Measurements from ENCODE around the gene RIMS4.

The RIMS4 gene

DNA sequence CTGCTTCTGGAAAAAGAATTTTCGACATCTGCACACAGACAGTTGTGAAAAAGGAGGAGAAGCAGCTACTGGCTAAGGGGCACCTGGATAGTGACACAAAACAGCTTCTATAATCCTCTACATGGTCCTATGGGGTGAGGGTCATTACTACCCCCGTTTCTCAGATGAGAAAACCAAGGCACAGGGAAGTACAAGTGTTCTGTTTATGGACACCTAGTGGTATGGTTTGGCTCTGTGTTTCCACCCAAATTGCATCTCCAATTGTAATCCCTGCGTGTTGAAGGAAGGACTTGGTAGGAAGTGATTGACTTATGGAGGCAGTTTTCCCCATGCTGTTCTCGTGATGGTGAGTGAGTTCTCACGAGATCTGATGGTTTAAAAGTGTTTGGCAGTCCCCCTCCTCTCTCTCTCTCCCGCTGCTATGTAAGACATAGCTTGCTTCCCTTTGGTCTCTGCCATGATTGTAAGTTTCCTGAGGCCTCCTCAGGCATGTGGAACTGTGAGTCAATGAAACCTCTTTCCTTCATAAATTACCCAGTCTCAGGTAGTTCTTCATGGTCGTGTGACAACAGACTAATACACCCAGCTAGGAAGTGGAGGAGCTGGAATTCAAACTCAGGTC is 67.2 kb downstream of the RIMS4 start:
- no peak for DNase-seq (ENCODE audit: low spot score in 2 of 2)
- ATAC-seq (ENCODE audit: low read depth) = no peak
- H3K4me1 Mint-ChIP-seq = peaks cover 10% of the 10 kb centered on the region
- peaks cover 3% of the 10 kb centered on the region for H3K9me3 Mint-ChIP-seq
- no peak overlapping the region for H3K4me3 Mint-ChIP-seq
- H3K27ac Mint-ChIP-seq = no peak overlapping the region
- peaks cover 10% of the 10 kb centered on the region for H3K27me3 Mint-ChIP-seq
- no peaks in the 10 kb centered on the region for H3K36me3 Mint-ChIP-seq

DNA sequence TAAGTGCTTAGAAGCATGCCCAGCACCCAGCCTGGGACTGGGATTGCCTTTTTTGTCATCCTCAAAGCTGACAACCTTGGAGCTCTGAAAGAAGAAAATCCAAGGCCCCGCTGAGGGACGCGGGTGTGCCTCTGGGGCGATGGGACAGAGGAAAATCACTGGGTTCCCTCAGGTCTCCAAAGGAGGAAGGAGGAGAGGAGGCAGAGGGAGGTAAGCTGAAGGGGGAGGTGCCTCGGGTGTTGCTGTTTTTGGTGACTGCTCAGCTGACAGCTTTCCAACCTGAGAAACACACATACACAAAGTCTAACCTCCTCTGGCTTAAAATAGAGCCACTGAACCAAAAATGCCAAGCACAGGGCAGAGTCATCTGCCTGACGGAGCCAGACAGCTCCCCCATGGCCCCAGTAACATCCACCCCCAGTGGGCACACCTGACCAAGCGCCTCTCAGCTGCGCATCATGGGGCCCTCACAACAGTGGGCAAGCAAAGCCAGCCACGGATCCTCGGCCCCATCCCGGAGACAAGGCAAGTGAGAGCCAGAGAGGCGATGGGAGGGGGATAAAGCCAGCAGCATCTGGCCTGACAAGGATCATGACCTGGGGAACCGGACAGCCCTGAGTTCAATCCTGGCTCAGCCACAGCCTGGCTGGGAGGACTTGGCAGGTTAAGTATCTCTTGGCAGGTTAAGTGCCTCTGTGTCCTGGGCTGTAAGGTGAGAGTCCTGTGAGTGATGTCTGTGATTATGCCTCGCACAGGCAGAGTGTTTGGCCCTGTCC is 67.9 kb downstream of the RIMS4 start:
- H3K4me3 Mint-ChIP-seq = no peak overlapping the region
- H3K4me1 Mint-ChIP-seq = peaks cover 10% of the 10 kb centered on the region
- H3K9me3 Mint-ChIP-seq = peaks cover 3% of the 10 kb centered on the region
- ATAC-seq (ENCODE audit: low read depth) = no peak
- DNase-seq (ENCODE audit: low spot score in 2 of 2) = no peak
- H3K27ac Mint-ChIP-seq = no peak overlapping the region
- peaks cover 10% of the 10 kb centered on the region for H3K27me3 Mint-ChIP-seq
- no peaks in the 10 kb centered on the region for H3K36me3 Mint-ChIP-seq

DNA sequence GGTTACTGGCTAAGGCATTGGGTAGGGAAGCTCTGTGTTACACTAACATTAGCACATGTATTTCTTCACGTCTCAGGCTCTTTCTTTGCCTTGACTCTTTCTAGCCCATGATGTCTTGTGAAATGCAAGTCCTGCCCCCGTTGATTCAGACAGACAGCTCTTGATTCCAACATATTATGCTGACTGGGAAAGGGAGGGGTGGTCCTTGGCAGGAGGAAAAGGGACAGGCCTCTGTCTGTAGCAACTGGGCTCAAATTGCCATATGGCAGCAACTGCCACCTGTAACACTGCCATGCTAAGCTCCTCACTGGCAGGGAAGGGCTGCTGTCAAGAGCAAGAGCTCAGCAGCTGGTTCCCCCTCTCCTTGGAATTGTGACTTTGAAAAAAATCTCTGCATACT is 70.4 kb downstream of the RIMS4 start:
- DNase-seq (ENCODE audit: low spot score in 2 of 2) (no peak), ATAC-seq (ENCODE audit: low read depth) (no peak)
- H3K4me3 Mint-ChIP-seq = no peak overlapping the region
- H3K4me1 Mint-ChIP-seq = peaks cover 13% of the 10 kb centered on the region
- peaks cover 2% of the 10 kb centered on the region for H3K36me3 Mint-ChIP-seq
- H3K27me3 Mint-ChIP-seq = peaks cover 4% of the 10 kb centered on the region
- H3K27ac Mint-ChIP-seq = no peak overlapping the region
- H3K9me3 Mint-ChIP-seq = peaks cover 7% of the 10 kb centered on the region

DNA sequence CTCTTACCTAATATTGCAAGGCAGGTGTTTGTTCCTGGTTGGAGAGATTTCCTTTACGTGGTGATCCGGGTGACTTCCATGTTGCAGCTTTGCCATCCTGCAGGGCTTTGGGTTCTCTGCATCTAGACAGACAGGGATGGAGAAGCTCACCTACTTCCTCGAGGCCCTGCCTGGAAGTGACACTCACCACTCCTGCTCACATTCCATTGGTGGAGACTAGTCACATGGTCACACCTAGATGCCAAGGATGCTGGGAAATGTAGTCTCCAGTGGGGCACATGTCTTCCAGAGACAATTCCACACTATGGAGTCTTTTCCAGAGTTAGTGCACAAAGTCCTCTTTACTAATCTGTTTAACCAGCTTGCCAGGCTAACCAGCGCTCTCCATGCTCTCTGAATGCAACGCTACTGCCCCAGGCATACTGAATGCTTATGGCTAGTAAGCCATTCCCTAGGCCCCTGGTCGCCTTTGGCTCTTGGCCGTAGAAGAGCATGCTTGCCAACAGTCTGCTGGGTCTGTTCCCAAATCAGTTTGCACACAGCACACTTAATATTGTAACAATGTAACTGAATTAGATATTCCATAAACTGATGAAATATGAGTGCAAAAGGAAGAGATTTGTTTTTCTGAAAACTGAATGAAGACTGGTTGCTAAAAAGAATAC is 71.4 kb downstream of the RIMS4 start:
- ATAC-seq (ENCODE audit: low read depth) (peak; percentile 60), DNase-seq (ENCODE audit: low spot score in 2 of 2) (no peak)
- peaks cover 2% of the 10 kb centered on the region for H3K27me3 Mint-ChIP-seq
- peak overlapping the region; percentile 17 for H3K4me3 Mint-ChIP-seq
- peaks cover 7% of the 10 kb centered on the region for H3K9me3 Mint-ChIP-seq
- peaks cover 2% of the 10 kb centered on the region for H3K36me3 Mint-ChIP-seq
- peaks cover 13% of the 10 kb centered on the region for H3K4me1 Mint-ChIP-seq
- no peak overlapping the region for H3K27ac Mint-ChIP-seq

DNA sequence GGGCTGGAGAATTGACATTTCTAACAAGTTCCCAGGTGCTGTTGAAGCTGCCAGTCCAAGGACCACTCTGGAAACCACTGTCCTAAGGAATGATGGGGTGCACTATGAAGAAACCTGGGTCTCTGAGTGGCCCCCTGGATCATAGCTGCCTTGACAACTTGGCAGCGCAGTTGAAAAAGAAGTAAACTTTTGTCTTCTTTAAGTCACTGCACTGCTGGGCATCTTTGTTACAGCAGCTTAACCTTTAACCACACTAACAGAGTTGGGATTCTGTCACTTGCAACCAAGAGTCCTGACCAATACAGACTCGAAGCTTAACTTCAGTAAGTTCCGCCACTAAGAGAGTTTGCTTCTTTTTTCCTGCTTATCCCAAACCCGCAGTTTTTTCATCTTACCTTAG is 73.2 kb downstream of the RIMS4 start:
- peaks cover 2% of the 10 kb centered on the region for H3K36me3 Mint-ChIP-seq
- ATAC-seq (ENCODE audit: low read depth) = no peak
- no peak overlapping the region for H3K27ac Mint-ChIP-seq
- no peak overlapping the region for H3K4me3 Mint-ChIP-seq
- H3K4me1 Mint-ChIP-seq = peaks cover 13% of the 10 kb centered on the region
- H3K27me3 Mint-ChIP-seq = peaks cover 2% of the 10 kb centered on the region
- no peak for DNase-seq (ENCODE audit: low spot score in 2 of 2)
- H3K9me3 Mint-ChIP-seq = peaks cover 7% of the 10 kb centered on the region

DNA sequence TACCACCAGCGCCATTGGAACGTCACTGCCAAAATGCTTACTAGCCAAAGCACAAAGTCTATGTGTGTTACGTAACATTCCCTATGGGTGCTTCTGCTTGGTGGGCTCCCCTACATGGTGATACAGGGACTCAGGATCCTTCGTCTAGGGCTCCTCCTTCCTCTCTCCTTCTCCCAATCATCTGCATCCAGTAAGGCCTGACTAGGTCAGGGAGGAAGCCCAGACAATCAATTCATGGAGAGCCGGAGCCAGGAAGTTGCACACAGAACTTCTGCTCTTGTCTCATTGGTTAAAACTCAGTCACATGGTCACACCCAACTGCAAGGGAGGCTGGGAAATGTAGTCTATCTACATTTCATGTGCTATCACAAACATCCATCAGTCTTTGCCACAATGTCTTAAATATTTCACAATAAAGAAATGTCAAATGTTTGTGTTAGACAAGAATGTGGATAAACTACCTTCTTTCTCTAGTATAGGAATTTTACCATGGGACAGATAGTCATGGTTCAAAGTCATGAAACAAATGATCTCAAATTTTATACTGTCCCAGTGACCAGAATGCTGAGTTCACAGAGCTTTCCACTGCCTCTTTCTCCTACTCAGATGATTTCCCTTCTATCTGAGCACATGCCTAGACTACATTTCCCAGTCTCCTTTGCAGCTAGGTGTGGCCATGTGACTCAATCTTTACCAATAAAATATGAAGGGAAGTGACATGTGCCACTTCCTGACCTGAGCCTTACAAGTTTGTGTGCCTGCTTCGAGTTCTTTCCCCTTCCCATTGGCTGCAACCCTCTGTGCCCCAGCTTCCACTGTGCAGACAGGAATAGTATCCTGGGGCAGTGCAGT is 74.0 kb downstream of the RIMS4 start:
- Mint-ChIP-seq H3K27me3 (peaks cover 2% of the 10 kb centered on the region), H3K9me3 (peaks cover 7% of the 10 kb centered on the region), H3K4me3 (peak overlapping the region; percentile 69), H3K36me3 (peaks cover 2% of the 10 kb centered on the region), H3K4me1 (peaks cover 13% of the 10 kb centered on the region), H3K27ac (no peak overlapping the region)
- ATAC-seq (ENCODE audit: low read depth) = peak; percentile 69
- DNase-seq (ENCODE audit: low spot score in 2 of 2) = no peak

DNA sequence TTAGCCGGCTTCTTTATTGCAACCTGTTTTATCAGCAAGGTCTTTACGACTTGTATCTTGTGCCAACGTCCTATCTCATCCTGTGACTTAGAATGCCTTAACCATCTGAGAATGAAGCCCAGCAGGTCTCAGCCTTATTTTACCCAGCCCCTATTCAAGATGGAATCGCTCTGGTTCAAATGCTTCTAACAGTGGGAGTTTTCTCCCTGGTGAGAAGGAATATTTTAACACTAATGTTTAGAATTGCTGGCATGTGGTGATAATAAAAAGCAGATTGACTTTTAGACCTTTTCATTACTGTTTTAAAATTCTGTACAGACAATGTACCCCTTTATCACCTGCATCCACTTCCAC is 74.6 kb downstream of the RIMS4 start:
- peaks cover 2% of the 10 kb centered on the region for H3K27me3 Mint-ChIP-seq
- peak overlapping the region; percentile 69 for H3K4me3 Mint-ChIP-seq
- DNase-seq (ENCODE audit: low spot score in 2 of 2) (no peak), ATAC-seq (ENCODE audit: low read depth) (no peak)
- H3K4me1 Mint-ChIP-seq = peaks cover 13% of the 10 kb centered on the region
- no peak overlapping the region for H3K27ac Mint-ChIP-seq
- H3K9me3 Mint-ChIP-seq = peaks cover 7% of the 10 kb centered on the region
- H3K36me3 Mint-ChIP-seq = peaks cover 2% of the 10 kb centered on the region

DNA sequence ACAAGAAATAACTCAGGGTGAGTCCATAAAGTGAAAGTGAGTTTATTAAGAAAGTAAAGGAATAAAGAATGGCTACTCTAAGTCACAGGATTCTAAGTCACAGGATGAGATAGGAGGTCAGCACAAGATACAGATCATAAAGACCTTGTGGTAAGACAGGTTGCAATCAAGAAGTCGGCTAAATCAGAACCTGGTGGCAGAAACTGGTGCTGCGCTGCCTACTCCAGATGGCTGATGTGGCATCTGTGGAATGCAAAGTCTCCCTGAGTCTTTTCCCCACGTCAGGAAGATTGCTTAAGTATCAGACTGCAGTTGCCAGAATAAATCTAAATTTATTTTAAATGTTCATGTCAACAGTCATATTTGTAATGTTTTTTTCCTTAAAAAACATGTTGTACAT is 75.4 kb downstream of the RIMS4 start:
- no peak for ATAC-seq (ENCODE audit: low read depth)
- H3K4me3 Mint-ChIP-seq = no peak overlapping the region
- peaks cover 4% of the 10 kb centered on the region for H3K36me3 Mint-ChIP-seq
- no peak for DNase-seq (ENCODE audit: low spot score in 2 of 2)
- H3K27ac Mint-ChIP-seq = no peak overlapping the region
- H3K27me3 Mint-ChIP-seq = peaks cover 2% of the 10 kb centered on the region
- H3K9me3 Mint-ChIP-seq = peaks cover 7% of the 10 kb centered on the region
- H3K4me1 Mint-ChIP-seq = peaks cover 13% of the 10 kb centered on the region

DNA sequence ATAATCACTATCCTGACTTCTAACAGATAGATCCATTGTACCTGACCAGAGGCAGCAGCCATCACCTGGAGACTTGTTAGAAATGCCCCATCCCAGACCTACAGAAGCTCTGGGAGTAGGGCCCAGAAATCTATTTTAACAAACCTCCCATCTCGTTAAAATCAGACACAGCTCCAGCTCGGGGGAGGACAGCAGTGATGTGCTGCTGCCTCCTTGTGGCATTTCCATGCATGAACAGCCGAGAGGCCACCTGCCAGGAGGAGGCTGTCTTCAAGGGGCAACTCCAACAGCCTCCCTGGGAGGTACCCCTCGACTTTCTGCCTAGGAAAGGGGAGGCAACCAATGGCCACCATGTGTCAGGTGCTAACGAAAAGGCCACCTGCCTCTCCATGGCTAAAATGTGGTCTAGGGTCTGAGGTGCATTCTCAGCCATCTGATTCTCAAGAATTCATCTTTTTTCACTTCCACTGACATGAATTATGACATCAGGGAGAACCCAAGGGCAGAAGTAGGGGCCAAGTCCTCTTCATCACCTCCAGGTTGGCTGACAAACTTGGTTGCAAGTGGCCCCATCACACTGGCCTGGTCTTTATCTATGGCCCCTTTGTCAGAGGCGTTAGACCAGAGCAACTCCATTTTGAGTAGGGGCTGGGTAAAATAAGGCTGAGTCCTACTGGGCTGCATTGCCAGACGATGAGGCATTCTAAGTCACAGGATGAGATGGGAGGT is 76.8 kb downstream of the RIMS4 start:
- Mint-ChIP-seq H3K36me3 (peaks cover 4% of the 10 kb centered on the region), H3K27ac (no peak overlapping the region), H3K4me3 (no peak overlapping the region), H3K4me1 (peaks cover 7% of the 10 kb centered on the region), H3K27me3 (peaks cover 5% of the 10 kb centered on the region), H3K9me3 (peaks cover 4% of the 10 kb centered on the region)
- ATAC-seq (ENCODE audit: low read depth) (peak; percentile 70), DNase-seq (ENCODE audit: low spot score in 2 of 2) (peak; percentile 38 to 44)

DNA sequence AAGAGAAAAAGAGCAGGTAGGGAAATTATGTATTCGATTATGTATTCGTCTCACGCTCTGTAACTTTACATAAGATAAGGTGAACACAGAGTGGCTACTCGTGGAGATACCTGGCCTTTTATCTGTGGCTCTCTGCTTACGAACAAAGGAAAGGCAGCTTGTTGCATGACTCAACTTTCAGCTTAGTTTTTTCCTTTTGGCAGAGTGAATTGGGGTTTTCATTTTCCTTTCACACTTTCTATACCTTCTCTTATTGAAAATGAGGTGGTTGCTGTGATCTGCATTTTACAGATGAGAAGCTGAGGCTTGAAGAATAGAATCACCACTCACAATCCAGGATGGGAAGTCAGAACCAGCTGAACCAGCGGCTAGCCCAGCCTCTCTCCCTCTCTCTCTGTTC is 78.0 kb downstream of the RIMS4 start:
- Mint-ChIP-seq H3K27me3 (peaks cover 5% of the 10 kb centered on the region), H3K36me3 (peaks cover 4% of the 10 kb centered on the region), H3K4me1 (peaks cover 7% of the 10 kb centered on the region), H3K27ac (no peak overlapping the region), H3K9me3 (peaks cover 4% of the 10 kb centered on the region), H3K4me3 (no peak overlapping the region)
- ATAC-seq (ENCODE audit: low read depth) = no peak
- DNase-seq (ENCODE audit: low spot score in 2 of 2) = no peak

DNA sequence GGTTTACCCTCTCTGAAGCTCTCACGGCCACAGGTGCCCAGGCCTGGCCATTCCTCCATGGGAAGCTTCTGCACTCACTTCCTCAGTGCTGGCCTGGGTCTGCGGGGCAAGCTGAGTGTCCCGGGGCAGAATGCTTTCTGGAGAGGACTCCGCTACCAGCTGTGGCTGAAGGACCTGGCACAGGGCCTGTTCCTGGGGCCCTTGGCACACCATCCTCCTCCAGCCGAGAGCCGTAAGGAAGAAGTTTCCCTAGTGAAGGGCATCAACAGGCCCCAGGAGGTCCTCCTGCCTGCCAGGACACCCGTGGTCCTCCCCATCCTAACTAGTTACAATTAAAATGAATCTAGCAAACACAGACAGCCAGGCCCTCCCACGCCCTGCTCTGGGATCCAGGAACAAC is 78.7 kb downstream of the RIMS4 start:
- Mint-ChIP-seq H3K27me3 (peaks cover 5% of the 10 kb centered on the region), H3K27ac (no peak overlapping the region), H3K4me3 (no peak overlapping the region), H3K4me1 (peaks cover 5% of the 10 kb centered on the region), H3K36me3 (peaks cover 4% of the 10 kb centered on the region), H3K9me3 (peaks cover 4% of the 10 kb centered on the region)
- ATAC-seq (ENCODE audit: low read depth) (no peak), DNase-seq (ENCODE audit: low spot score in 2 of 2) (no peak)

DNA sequence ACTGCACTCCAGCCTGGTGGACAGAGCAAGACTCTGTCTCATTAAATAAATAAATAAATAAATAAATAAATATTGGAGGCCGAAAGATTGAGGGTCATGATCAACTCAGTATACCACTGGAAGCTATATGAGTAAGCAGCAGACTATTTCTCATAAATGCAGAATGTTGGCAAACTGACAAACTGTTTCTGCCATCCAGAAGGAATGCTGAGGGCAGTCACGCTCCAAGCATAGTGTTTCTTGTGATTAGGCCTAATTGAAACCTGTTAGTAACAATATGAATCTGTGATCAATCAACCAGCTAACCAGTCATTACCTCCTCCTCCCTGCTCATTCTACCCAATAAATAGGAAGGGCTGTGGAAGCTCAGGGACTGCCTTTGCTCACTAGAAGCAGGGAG is 79.9 kb downstream of the RIMS4 start:
- H3K4me1 Mint-ChIP-seq = no peaks in the 10 kb centered on the region
- DNase-seq (ENCODE audit: low spot score in 2 of 2) (no peak), ATAC-seq (ENCODE audit: low read depth) (no peak)
- peaks cover 5% of the 10 kb centered on the region for H3K27me3 Mint-ChIP-seq
- peaks cover 2% of the 10 kb centered on the region for H3K36me3 Mint-ChIP-seq
- no peaks in the 10 kb centered on the region for H3K9me3 Mint-ChIP-seq
- no peak overlapping the region for H3K27ac Mint-ChIP-seq
- no peak overlapping the region for H3K4me3 Mint-ChIP-seq

DNA sequence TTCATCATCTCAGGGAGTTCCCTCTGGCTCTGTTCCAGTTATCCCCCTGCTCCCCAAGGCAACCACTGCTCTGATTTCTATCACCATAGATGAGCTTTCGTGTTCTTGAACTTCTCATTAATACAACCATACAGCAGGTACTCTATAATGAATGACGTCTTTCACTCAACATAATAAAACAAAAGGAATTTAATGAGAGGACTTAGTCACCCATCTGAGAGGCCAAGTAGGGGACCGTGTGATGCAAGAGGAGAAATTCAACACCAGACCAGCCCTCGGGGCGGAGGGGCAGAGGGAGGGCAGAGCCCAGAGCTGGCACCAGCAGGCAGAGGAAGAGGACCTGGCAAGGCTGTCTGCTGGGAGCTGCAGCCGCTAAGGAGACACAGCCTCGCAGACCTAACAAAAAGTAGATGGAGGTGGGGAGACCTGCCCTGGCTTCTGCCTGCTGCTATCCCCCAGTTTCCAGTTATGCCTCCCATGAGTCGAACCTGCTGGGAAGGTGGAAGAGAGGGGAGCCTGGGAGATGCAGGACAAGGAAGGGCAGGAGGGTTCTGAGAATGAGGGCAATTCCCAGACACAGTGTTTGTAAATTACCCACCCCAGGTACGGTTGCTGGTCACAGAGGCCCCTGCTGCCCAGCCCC is 81.4 kb downstream of the RIMS4 start:
- DNase-seq (ENCODE audit: low spot score in 2 of 2) (no peak), ATAC-seq (ENCODE audit: low read depth) (no peak)
- Mint-ChIP-seq H3K27ac (no peak overlapping the region), H3K4me3 (no peak overlapping the region), H3K27me3 (peaks cover 3% of the 10 kb centered on the region), H3K9me3 (no peaks in the 10 kb centered on the region), H3K4me1 (no peaks in the 10 kb centered on the region), H3K36me3 (peaks cover 2% of the 10 kb centered on the region)

All from memory B cell (primary cell).